ENCODE data around the gene PDZD4. TPM values are rescaled to one million over a fixed set of nuclear protein-coding genes. Genes with fewer than 3 reads are reported as not detected.

The PDZD4 gene
- polyA plus RNA-seq, 1 donor = 10.5 TPM

- Histone ChIP-seq H3K9me3 (ENCODE audit: control insufficient read depth, low read depth, low read length) (no peaks in the 10 kb centered on the region), H3K4me1 (ENCODE audit: control insufficient read depth, insufficient read depth, low read length) (no peaks in the 10 kb centered on the region), H3K4me3 (ENCODE audit: low read length) (no peak overlapping the region), H3K36me3 (ENCODE audit: control insufficient read depth, insufficient read depth, low read length) (no peaks in the 10 kb centered on the region), H3K27ac (ENCODE audit: low read length) (no peak overlapping the region), H3K27me3 (ENCODE audit: control insufficient read depth, insufficient read depth, low read length) (peaks cover 19% of the 10 kb centered on the region)
- no CpG with 5 or more reads among the region's 22 CpGs for WGBS (ENCODE audit: insufficient coverage, low lambda C conversion rate)
- DNase-seq = no peak
Observed at GRCh38 chrX:153866302-153867019, 36.1 kb upstream of the PDZD4 start.

GRCh38 chrX:153865685-153866084 lies 35.3 kb upstream of the PDZD4 start:
- Histone ChIP-seq H3K4me1 (ENCODE audit: control insufficient read depth, insufficient read depth, low read length) (no peaks in the 10 kb centered on the region), H3K27me3 (ENCODE audit: control insufficient read depth, insufficient read depth, low read length) (peaks cover 19% of the 10 kb centered on the region), H3K4me3 (ENCODE audit: low read length) (no peak overlapping the region), H3K9me3 (ENCODE audit: control insufficient read depth, low read depth, low read length) (no peaks in the 10 kb centered on the region), H3K27ac (ENCODE audit: low read length) (no peak overlapping the region), H3K36me3 (ENCODE audit: control insufficient read depth, insufficient read depth, low read length) (no peaks in the 10 kb centered on the region)
- DNase-seq = no peak
- no CpG with 5 or more reads among the region's 9 CpGs for WGBS (ENCODE audit: insufficient coverage, low lambda C conversion rate)

- no CpG with 5 or more reads among the region's 11 CpGs for WGBS (ENCODE audit: insufficient coverage, low lambda C conversion rate)
Observed at GRCh38 chrX:153865321-153865580, 34.9 kb upstream of the PDZD4 start.

GRCh38 chrX:153864561-153865320 lies 34.4 kb upstream of the PDZD4 start:
- H3K4me3 ChIP-seq (ENCODE audit: low read length) = no peak overlapping the region
- peaks cover 19% of the 10 kb centered on the region for H3K27me3 ChIP-seq (ENCODE audit: control insufficient read depth, insufficient read depth, low read length)
- H3K27ac ChIP-seq (ENCODE audit: low read length) = no peak overlapping the region
- H3K36me3 ChIP-seq (ENCODE audit: control insufficient read depth, insufficient read depth, low read length) = no peaks in the 10 kb centered on the region
- no peak for DNase-seq
- WGBS (ENCODE audit: insufficient coverage, low lambda C conversion rate) = no CpG with 5 or more reads among the region's 30 CpGs
- no peaks in the 10 kb centered on the region for H3K9me3 ChIP-seq (ENCODE audit: control insufficient read depth, low read depth, low read length)
- H3K4me1 ChIP-seq (ENCODE audit: control insufficient read depth, insufficient read depth, low read length) = no peaks in the 10 kb centered on the region

More at GRCh38 chrX:153865321-153865580, 34.9 kb upstream of the PDZD4 start:
- no peak overlapping the region for H3K27ac ChIP-seq (ENCODE audit: low read length)
- H3K4me3 ChIP-seq (ENCODE audit: low read length) = no peak overlapping the region
- no peaks in the 10 kb centered on the region for H3K9me3 ChIP-seq (ENCODE audit: control insufficient read depth, low read depth, low read length)
- no peaks in the 10 kb centered on the region for H3K36me3 ChIP-seq (ENCODE audit: control insufficient read depth, insufficient read depth, low read length)
- H3K27me3 ChIP-seq (ENCODE audit: control insufficient read depth, insufficient read depth, low read length) = peaks cover 19% of the 10 kb centered on the region
- H3K4me1 ChIP-seq (ENCODE audit: control insufficient read depth, insufficient read depth, low read length) = no peaks in the 10 kb centered on the region
- no peak for DNase-seq

GRCh38 chrX:153864101-153864500 lies 33.8 kb upstream of the PDZD4 start:
- no peak overlapping the region for H3K4me3 ChIP-seq (ENCODE audit: low read length)
- DNase-seq = no peak
- H3K36me3 ChIP-seq (ENCODE audit: control insufficient read depth, insufficient read depth, low read length) = no peaks in the 10 kb centered on the region
- H3K27ac ChIP-seq (ENCODE audit: low read length) = no peak overlapping the region
- no CpG with 5 or more reads among the region's 10 CpGs for WGBS (ENCODE audit: insufficient coverage, low lambda C conversion rate)
- H3K27me3 ChIP-seq (ENCODE audit: control insufficient read depth, insufficient read depth, low read length) = peaks cover 19% of the 10 kb centered on the region
- H3K4me1 ChIP-seq (ENCODE audit: control insufficient read depth, insufficient read depth, low read length) = no peaks in the 10 kb centered on the region
- H3K9me3 ChIP-seq (ENCODE audit: control insufficient read depth, low read depth, low read length) = no peaks in the 10 kb centered on the region

GRCh38 chrX:153863251-153863991 lies 33.1 kb upstream of the PDZD4 start:
- no peaks in the 10 kb centered on the region for H3K9me3 ChIP-seq (ENCODE audit: control insufficient read depth, low read depth, low read length)

GRCh38 chrX:153862369-153863250 lies 32.3 kb upstream of the PDZD4 start:
- H3K27ac ChIP-seq (ENCODE audit: low read length) = no peak overlapping the region
- H3K9me3 ChIP-seq (ENCODE audit: control insufficient read depth, low read depth, low read length) = no peaks in the 10 kb centered on the region
- no CpG with 5 or more reads among the region's 22 CpGs for WGBS (ENCODE audit: insufficient coverage, low lambda C conversion rate)
- peaks cover 19% of the 10 kb centered on the region for H3K27me3 ChIP-seq (ENCODE audit: control insufficient read depth, insufficient read depth, low read length)
- no peak overlapping the region for H3K4me3 ChIP-seq (ENCODE audit: low read length)
- DNase-seq = no peak
- no peaks in the 10 kb centered on the region for H3K4me1 ChIP-seq (ENCODE audit: control insufficient read depth, insufficient read depth, low read length)
- no peaks in the 10 kb centered on the region for H3K36me3 ChIP-seq (ENCODE audit: control insufficient read depth, insufficient read depth, low read length)

More at GRCh38 chrX:153863251-153863991, 33.1 kb upstream of the PDZD4 start:
- no peak overlapping the region for H3K4me3 ChIP-seq (ENCODE audit: low read length)
- WGBS (ENCODE audit: insufficient coverage, low lambda C conversion rate) = no CpG with 5 or more reads among the region's 28 CpGs
- H3K27me3 ChIP-seq (ENCODE audit: control insufficient read depth, insufficient read depth, low read length) = peaks cover 19% of the 10 kb centered on the region
- no peaks in the 10 kb centered on the region for H3K4me1 ChIP-seq (ENCODE audit: control insufficient read depth, insufficient read depth, low read length)
- no peaks in the 10 kb centered on the region for H3K36me3 ChIP-seq (ENCODE audit: control insufficient read depth, insufficient read depth, low read length)
- no peak for DNase-seq
- H3K27ac ChIP-seq (ENCODE audit: low read length) = no peak overlapping the region

- no peaks in the 10 kb centered on the region for H3K4me1 ChIP-seq (ENCODE audit: control insufficient read depth, insufficient read depth, low read length)
- no peaks in the 10 kb centered on the region for H3K36me3 ChIP-seq (ENCODE audit: control insufficient read depth, insufficient read depth, low read length)
- peaks cover 19% of the 10 kb centered on the region for H3K27me3 ChIP-seq (ENCODE audit: control insufficient read depth, insufficient read depth, low read length)
- WGBS (ENCODE audit: insufficient coverage, low lambda C conversion rate) = 20% methylated on average over 1 of the region's 21 CpGs
- H3K27ac ChIP-seq (ENCODE audit: low read length) = no peak overlapping the region
- no peak overlapping the region for H3K4me3 ChIP-seq (ENCODE audit: low read length)
- no peak for DNase-seq
- no peaks in the 10 kb centered on the region for H3K9me3 ChIP-seq (ENCODE audit: control insufficient read depth, low read depth, low read length)
Observed at GRCh38 chrX:153861733-153862310, 31.5 kb upstream of the PDZD4 start.

GRCh38 chrX:153861151-153861550 lies 30.8 kb upstream of the PDZD4 start:
- H3K4me1 ChIP-seq (ENCODE audit: control insufficient read depth, insufficient read depth, low read length) = no peaks in the 10 kb centered on the region
- WGBS (ENCODE audit: insufficient coverage, low lambda C conversion rate) = no CpG with 5 or more reads among the region's 10 CpGs
- no peaks in the 10 kb centered on the region for H3K9me3 ChIP-seq (ENCODE audit: control insufficient read depth, low read depth, low read length)
- no peak for DNase-seq
- no peaks in the 10 kb centered on the region for H3K36me3 ChIP-seq (ENCODE audit: control insufficient read depth, insufficient read depth, low read length)
- no peak overlapping the region for H3K27ac ChIP-seq (ENCODE audit: low read length)
- peaks cover 19% of the 10 kb centered on the region for H3K27me3 ChIP-seq (ENCODE audit: control insufficient read depth, insufficient read depth, low read length)
- H3K4me3 ChIP-seq (ENCODE audit: low read length) = no peak overlapping the region

Measured in large intestine (tissue), 3 donors.